Fibroblast of lung (primary cell): ENCODE data around the gene ATXN1.

ENCODE experiments used
- EZH2 ChIP-seq: IDR thresholded peaks from 2 replicates; pipeline ENCODE4 v1.5.1; 2012; ENCODE audit warnings: low read length, control low read depth, mild to moderate bottlenecking; ENCODE audit errors: missing control alignments
- TF ChIP-seq, protein P1 (sequence below), 2 donors: IDR thresholded peaks in 1 of 2; conservative IDR thresholded peaks in 1 of 2; 1 replicate in 1 of 2; 2 replicates in 1 of 2; pipeline ENCODE4 v1.5.1; 2011 to 2012; ENCODE audit warnings: low read length in 2 of 2, control low read depth in 1 of 2, inconsistent platforms in 1 of 2, low read depth in 1 of 2, mild to moderate bottlenecking in 1 of 2

DNA sequence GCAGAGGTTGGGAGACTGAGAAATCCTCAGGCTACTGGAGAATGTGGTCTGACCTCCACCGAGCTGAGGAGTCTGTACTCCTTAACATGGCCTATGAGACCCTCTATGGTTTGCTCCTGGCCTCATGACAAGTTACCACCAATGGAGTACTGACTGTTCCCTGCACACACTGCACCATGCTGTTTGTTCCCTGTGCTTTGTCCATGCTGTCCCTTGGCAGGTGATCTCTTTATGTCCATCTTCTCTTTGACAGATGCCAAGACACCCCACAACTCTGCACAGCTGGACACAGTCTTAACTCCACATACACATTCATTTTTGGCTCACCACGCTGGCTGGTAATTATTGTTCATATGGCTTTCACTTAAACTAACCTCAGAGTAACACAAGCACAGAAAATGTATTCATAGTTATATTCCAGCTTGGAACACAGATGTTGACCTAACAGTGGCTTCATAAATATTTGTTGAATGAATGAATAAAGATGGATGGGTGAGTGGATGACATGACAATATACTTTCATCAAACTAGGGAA is 258.0 kb downstream of the ATXN1 start:
- TF ChIP-seq, protein P1, sequence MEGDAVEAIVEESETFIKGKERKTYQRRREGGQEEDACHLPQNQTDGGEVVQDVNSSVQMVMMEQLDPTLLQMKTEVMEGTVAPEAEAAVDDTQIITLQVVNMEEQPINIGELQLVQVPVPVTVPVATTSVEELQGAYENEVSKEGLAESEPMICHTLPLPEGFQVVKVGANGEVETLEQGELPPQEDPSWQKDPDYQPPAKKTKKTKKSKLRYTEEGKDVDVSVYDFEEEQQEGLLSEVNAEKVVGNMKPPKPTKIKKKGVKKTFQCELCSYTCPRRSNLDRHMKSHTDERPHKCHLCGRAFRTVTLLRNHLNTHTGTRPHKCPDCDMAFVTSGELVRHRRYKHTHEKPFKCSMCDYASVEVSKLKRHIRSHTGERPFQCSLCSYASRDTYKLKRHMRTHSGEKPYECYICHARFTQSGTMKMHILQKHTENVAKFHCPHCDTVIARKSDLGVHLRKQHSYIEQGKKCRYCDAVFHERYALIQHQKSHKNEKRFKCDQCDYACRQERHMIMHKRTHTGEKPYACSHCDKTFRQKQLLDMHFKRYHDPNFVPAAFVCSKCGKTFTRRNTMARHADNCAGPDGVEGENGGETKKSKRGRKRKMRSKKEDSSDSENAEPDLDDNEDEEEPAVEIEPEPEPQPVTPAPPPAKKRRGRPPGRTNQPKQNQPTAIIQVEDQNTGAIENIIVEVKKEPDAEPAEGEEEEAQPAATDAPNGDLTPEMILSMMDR (conservative IDR thresholded peaks at IDR 0.05 in 1 of 2, IDR thresholded peaks at IDR 0.05 in 1 of 2; ENCODE audit: low read depth in 1 of 2, low read length in 2 of 2), result no peak
- TF ChIP-seq EZH2, result no peak
